GM12864 (cell line): ENCODE measurements around the gene SHISA2.

Source experiments
- DNase-seq: peaks from one replicate; pipeline ENCODE4 v3.0.0-alpha.2; 2011; ENCODE audit warnings: low read depth
- H3K4me3 ChIP-seq: 2 replicates; pipeline ENCODE4 v1.5.1; 2011; ENCODE audit warnings: mild to moderate bottlenecking, low read depth, low read length, control low read depth
- CTCF ChIP-seq: IDR thresholded peaks from 2 replicates; pipeline ENCODE4 v1.5.1; 2011; ENCODE audit warnings: low read depth, mild to moderate bottlenecking, moderate library complexity, low read length, control low read depth, inconsistent platforms; ENCODE audit errors: missing control alignments

The SHISA2 gene

GRCh38 chr13:26036383-26036782 is 15.4 kb downstream of the SHISA2 start:
- DNase-seq: no peak
- no peak for TF ChIP-seq CTCF
- no peak overlapping the region for H3K4me3 ChIP-seq

- no peak overlapping the region for H3K4me3 ChIP-seq
- no peak for DNase-seq
- TF ChIP-seq CTCF: no peak
These were observed 17.8 kb downstream of the SHISA2 start for GRCh38 chr13:26034018-26034417.

GRCh38 chr13:26030331-26030730 is 21.5 kb downstream of the SHISA2 start:
- no peak for TF ChIP-seq CTCF
- DNase-seq: no peak
- H3K4me3 ChIP-seq: no peak overlapping the region

- TF ChIP-seq CTCF: no peak
- DNase-seq: no peak
- H3K4me3 ChIP-seq: no peak overlapping the region
These were observed 22.2 kb downstream of the SHISA2 start for GRCh38 chr13:26029581-26030136.

GRCh38 chr13:26026211-26026610 is 25.6 kb downstream of the SHISA2 start:
- TF ChIP-seq CTCF: no peak
- no peak for DNase-seq
- H3K4me3 ChIP-seq: no peak overlapping the region

GRCh38 chr13:26025771-26026170 is 26.0 kb downstream of the SHISA2 start:
- H3K4me3 ChIP-seq: no peak overlapping the region
- TF ChIP-seq CTCF: no peak
- DNase-seq: no peak

- TF ChIP-seq CTCF: no peak
- no peak for DNase-seq
- H3K4me3 ChIP-seq: no peak overlapping the region
These were observed 26.6 kb downstream of the SHISA2 start for GRCh38 chr13:26025196-26025595.
